Mucosa of gallbladder (tissue), 1 donor: Measurements from ENCODE around the gene OR6C1. TPM values are rescaled to one million over a fixed set of nuclear protein-coding genes. Genes with fewer than 3 reads are reported as not detected.
"Not testable (repeated sequence)": the region's sequence is repeated elsewhere in the genome, so short reads cannot be mapped to it uniquely, and the experiment has no call there.

Experiments
- DNase-seq: peaks from one replicate; pipeline ENCODE4 v3.0.0-alpha.2; 2020; ENCODE audit warnings: low spot score
- total RNA-seq: library from RNA; stranded (reverse); gene quantifications from one replicate; pipeline ENCODE4 v1.2.1, GENCODE V29; 2021
- donor health status: DM: no; HTN: no; CAD: no.

Gene OR6C1
- total RNA-seq, result not detected

GRCh38 chr12:55314043-55314442 is at the start of gene OR6C1:
OR6C1 (plus strand) TSS chr12:55314343; CDS start chr12:55320600, 6,257 bp downstream.
- no peak for DNase-seq

DNA sequence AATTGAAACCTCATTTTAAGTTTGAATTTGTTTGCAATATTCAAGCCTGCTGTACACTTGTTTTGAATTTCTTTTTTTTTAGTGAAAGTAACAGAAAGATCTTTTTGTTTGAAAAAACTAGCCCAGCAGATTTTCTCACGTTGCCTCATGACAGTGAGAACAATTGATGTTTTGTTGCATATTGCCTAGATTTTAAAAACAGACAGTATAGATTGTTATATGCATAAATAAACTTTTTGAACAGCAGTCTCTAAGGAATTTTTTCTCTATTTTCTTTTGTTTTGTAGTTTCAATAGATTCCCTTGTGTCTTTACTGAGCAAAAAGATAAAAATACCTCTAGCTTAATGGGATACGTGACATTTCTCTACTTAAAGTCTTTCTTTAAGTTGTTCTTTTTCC is 33.2 kb upstream of the OR6C1 start:
- no peak for DNase-seq

DNA sequence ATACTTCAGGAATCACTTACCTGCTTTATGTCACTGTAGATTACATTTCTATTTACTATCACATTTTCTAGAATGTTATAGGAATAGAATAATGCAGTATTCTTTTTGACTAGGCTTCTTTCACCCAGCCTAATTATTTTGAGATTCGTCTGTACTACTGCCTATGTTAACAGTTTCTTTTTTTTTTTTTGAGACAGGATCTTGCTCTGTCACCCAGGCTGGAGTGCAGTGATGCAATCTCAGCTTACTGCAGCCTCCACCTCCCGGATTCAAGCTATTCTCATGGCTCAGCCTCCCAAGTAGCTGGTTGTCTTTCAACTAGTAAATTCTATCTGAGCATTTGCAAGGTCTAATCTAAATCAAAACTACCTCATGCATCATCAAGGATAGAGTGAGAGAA is 24.1 kb upstream of the OR6C1 start:
- DNase-seq, result no peak

GRCh38 chr12:55296469-55296868 is 17.7 kb upstream of the OR6C1 start, which contains the start of gene OR6C6:
OR6C6 (minus strand) TSS chr12:55296569; CDS start chr12:55295232, 1,337 bp downstream.
- no peak for DNase-seq

GRCh38 chr12:55320201-55320600 is 6.1 kb downstream of the OR6C1 start:
- DNase-seq, result no peak

GRCh38 chr12:55325801-55326200 is 11.7 kb downstream of the OR6C1 start:
- DNase-seq, result not testable (repeated sequence)

DNA sequence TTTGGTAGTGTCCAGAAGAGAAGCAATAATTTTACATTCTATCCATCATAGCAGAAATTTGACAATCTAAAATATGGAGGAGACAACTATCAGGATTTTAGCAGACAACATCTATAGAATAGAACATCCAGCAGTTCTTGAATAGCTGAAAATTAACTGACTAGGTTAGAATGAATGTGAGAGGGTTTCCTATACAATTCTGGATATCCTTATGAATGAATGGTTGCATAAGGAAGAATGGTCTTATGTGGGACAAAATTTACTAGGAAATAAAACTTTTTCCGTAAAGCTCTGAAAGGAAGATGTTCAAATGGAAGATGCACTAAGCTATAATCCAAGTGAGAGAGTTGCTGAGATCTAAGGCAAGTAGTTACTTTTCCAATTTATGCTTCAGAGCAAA is 16.3 kb downstream of the OR6C1 start, which contains the start of gene OR6C3:
Gene OR6C3 (plus strand): TSS at position 301 of the 400 bp plus-strand sequence. CDS start 955 bp downstream, outside the sequence.
- DNase-seq, result no peak

GRCh38 chr12:55336002-55336401 is 21.9 kb downstream of the OR6C1 start:
- DNase-seq, result no peak

GRCh38 chr12:55355338-55355737 is 41.2 kb downstream of the OR6C1 start:
- not testable (repeated sequence) for DNase-seq

DNA sequence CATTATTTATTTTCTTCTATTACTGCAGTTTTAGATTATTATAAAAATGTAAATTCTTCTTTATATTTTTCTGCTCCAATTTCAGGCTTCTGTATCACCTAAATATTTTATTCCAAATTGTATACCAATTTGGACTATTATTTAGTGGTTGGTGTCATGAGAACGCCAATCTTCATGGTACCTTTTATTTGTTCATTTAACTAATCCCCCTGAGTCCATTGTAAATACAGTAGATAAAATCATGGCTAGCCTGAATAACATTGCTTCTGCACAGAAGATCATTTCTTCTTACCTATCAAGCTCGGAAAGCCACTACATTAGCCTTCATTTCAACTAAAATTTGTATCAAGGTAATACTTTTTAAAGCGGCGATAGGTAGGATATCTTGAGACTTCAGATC is 48.5 kb downstream of the OR6C1 start, which contains the start of gene OR6C75:
Gene OR6C75 (plus strand): TSS at position 301 of the 400 bp plus-strand sequence. CDS start 2,136 bp downstream, outside the sequence.
- DNase-seq, result no peak

DNA sequence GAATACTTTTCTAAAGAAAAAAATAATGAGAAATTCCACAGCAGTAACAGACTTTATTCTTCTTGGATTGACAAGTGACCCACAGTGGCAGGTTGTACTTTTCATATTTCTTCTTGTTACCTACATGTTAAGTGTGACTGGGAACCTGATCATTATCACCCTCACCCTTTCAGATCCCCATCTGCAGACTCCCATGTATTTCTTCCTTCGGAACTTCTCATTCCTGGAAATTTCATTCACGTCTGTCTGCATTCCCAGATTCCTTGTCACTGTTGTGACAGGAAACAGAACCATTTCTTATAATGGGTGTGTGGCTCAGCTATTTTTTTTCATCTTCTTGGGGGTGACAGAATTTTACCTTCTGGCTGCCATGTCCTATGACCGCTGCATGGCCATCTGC is 50.9 kb downstream of the OR6C1 start:
- no peak for DNase-seq

Other genes starting within 250 kb of the OR6C1 start
- not detected for gene OR9K2, start 187.9 kb upstream of the OR6C1 start, total RNA-seq
- gene OR10A7, start 93.3 kb upstream of the OR6C1 start, total RNA-seq, result not detected
- not detected for gene OR6C74, start 69.7 kb upstream of the OR6C1 start, total RNA-seq
- gene OR6C6, start 17.8 kb upstream of the OR6C1 start, total RNA-seq, result not detected
- not detected for gene OR6C3, start 16.4 kb downstream of the OR6C1 start, total RNA-seq
- gene OR6C75, start 48.6 kb downstream of the OR6C1 start, total RNA-seq, result not detected
- gene OR6C65, start 86.2 kb downstream of the OR6C1 start, total RNA-seq, result not detected
- not detected for gene OR6C76, start 111.9 kb downstream of the OR6C1 start, total RNA-seq
- gene OR6C2, start 129.7 kb downstream of the OR6C1 start, total RNA-seq, result not detected
- gene OR6C70, start 155.8 kb downstream of the OR6C1 start, total RNA-seq, result not detected
- not detected for gene OR6C68, start 178.0 kb downstream of the OR6C1 start, total RNA-seq
- gene OR6C4, start 235.3 kb downstream of the OR6C1 start, total RNA-seq, result not detected